Esophagus squamous epithelium (tissue), 5 donors: ENCODE measurements around the gene FES. TPM values are rescaled to one million over a fixed set of nuclear protein-coding genes. Genes with fewer than 3 reads are reported as not detected.

ENCODE experiments used
- DNase-seq: peaks from one replicate; lab custom pipeline; 2025; lab: John Stamatoyannopoulos, UW
- H3K27ac ChIP-seq, 4 donors: fragments of 200-600 bp; sonication (generic); one replicate each; pipeline ENCODE4 v1.5.1; 2016 to 2019; ENCODE audit warnings: mild to moderate bottlenecking in 1 of 4
- H3K27me3 ChIP-seq, 4 donors: fragments of 200-600 bp; sonication (generic); 1 replicate in 3 of 4; 2 replicates in 1 of 4; pipeline versions ENCODE4 v1.5.1 to v1.6.0; 2017 to 2021; ENCODE audit warnings: antibody characterized with exemption in 1 of 4
- H3K36me3 ChIP-seq, 3 donors: fragments of 200-600 bp; sonication (generic); one replicate each; pipeline ENCODE4 v1.5.1; 2016 to 2019
- H3K4me1 ChIP-seq, 3 donors: fragments of 200-600 bp; sonication (generic); one replicate each; pipeline ENCODE4 v1.5.1; 2017 to 2019
- H3K4me3 ChIP-seq, 4 donors: fragments of 200-600 bp; sonication (generic); 1 replicate in 3 of 4; 2 replicates in 1 of 4; pipeline ENCODE4 v1.5.1; 2016 to 2019; ENCODE audit warnings: mild to moderate bottlenecking in 2 of 4, moderate library complexity in 1 of 4
- H3K9me3 ChIP-seq, 3 donors: fragments of 200-600 bp; sonication (generic); one replicate each; pipeline ENCODE4 v1.5.1; 2016 to 2019
- POLR2A ChIP-seq, 4 donors: fragments of 450-650 bp; IDR thresholded peaks; one replicate each; pipeline ENCODE4 v1.6.1; 2017; ENCODE audit warnings: antibody characterized with exemption in 4 of 4, mild to moderate bottlenecking in 4 of 4, moderate library complexity in 3 of 4
- WGBS, 2 donors: methylation state at CpG; one replicate each; pipeline ENCODE4 v1.1.5; 2018; 5-methylcytosine and 5-hydroxymethylcytosine counted together
- intact Hi-C: fragments of 100-400 bp; cut with DNase I; formaldehyde crosslinking; loops from one replicate; pipeline ENCODE4 v1.15.0; 2022
- total RNA-seq, 4 donors: library from RNA; depleted of rRNA; stranded (reverse); fragments of >200 nt; gene quantifications; one replicate each; pipeline ENCODE4 v1.1.0, GENCODE V29; 2016
- TF ChIP-seq, protein P1 (sequence below), 6 experiments: fragments of 450-650 bp in 4 of 6; fragments of 200-600 bp in 2 of 6; sonication (generic) in 2 of 6; IDR thresholded peaks; one replicate each; pipeline ENCODE4 v1.5.1; 2016 to 2019; ENCODE audit warnings: antibody characterized with exemption in 6 of 6, mild to moderate bottlenecking in 4 of 6, moderate library complexity in 4 of 6
- donor health status: DM: yes; HTN: yes; CAD: no.

Gene FES
- total RNA-seq, 4 donors from 2014 or later: 1.8 to 13.4 (median 9.7) TPM

DNA sequence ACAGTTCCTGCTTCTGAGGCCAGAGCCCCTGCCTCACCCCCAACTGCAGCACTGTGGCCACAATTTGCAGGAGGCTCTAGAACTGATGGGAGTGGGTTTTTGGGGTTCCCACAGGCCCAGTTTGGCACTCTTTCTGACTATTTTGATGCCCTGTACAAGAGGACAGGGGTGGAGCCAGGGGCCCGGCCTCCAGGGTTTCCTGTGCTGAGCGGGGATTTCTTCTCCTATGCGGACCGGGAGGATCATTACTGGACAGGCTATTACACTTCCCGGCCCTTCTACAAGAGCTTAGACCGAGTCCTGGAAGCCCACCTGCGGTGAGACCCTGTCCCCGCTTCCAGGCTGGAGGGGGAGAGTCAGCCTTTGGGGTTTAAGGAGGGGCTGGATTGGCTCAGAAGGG lies 25.7 kb downstream of the FES start:
- H3K4me1 ChIP-seq: peaks cover 0 to 4% (median 0%) of the 10 kb centered on the region in 3 donors
- H3K9me3 ChIP-seq: no peaks in the 10 kb centered on the region
- intact Hi-C loops: no loop called here
- no peaks in the 10 kb centered on the region for H3K27me3 ChIP-seq
- WGBS, 2 donors: 90 to 93% methylated on average over 2 to 6 of the region's 8 CpGs
- DNase-seq: no peak
- no peak overlapping the region for H3K4me3 ChIP-seq
- TF ChIP-seq POLR2A (IDR thresholded peaks at IDR 0.05): no peak
- TF ChIP-seq, protein P1, sequence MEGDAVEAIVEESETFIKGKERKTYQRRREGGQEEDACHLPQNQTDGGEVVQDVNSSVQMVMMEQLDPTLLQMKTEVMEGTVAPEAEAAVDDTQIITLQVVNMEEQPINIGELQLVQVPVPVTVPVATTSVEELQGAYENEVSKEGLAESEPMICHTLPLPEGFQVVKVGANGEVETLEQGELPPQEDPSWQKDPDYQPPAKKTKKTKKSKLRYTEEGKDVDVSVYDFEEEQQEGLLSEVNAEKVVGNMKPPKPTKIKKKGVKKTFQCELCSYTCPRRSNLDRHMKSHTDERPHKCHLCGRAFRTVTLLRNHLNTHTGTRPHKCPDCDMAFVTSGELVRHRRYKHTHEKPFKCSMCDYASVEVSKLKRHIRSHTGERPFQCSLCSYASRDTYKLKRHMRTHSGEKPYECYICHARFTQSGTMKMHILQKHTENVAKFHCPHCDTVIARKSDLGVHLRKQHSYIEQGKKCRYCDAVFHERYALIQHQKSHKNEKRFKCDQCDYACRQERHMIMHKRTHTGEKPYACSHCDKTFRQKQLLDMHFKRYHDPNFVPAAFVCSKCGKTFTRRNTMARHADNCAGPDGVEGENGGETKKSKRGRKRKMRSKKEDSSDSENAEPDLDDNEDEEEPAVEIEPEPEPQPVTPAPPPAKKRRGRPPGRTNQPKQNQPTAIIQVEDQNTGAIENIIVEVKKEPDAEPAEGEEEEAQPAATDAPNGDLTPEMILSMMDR (IDR thresholded peaks at IDR 0.05): no peak
- H3K27ac ChIP-seq: no peak overlapping the region
- peaks cover 52 to 100% (median 68%) of the 10 kb centered on the region in 3 donors for H3K36me3 ChIP-seq

DNA sequence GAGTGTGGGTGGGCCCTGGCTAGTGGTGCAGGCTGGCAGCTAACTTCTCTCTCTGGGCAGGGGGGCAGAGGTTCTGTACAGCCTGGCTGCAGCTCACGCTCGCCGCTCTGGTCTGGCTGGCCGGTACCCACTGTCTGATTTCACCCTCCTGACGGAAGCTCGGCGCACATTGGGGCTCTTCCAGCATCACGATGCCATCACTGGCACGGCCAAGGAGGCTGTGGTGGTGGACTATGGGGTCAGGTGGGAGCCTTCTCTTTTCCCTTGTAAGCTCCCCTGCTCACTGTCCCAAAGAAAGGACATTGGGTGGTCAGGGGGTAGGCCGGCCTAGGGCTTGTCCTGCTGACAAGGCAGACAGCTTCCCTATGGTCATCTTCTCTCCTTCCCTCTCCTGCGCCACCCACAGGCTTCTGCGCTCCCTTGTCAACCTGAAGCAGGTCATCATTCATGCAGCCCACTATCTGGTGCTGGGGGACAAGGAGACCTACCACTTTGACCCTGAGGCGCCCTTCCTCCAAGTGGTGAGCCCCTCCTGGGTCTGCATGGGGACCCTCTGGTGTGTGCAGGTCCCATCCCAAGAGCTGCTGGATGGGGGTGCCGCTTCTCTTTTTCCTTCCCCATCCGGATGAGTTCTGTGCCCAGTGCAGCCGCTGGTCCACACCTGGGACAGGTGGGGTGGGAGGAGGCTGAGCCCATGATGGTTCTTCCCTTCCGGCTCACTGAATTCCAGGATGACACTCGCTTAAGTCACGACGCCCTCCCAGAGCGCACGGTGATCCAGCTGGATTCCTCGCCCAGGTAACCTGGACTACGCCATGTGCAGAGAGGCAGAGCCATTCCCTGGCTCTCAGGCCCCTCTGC lies 26.4 kb downstream of the FES start:
- Histone ChIP-seq H3K4me1 (no peaks in the 10 kb centered on the region), H3K27ac (no peak overlapping the region), H3K36me3 (peaks cover 49 to 100% (median 65%) of the 10 kb centered on the region in 3 donors), H3K27me3 (no peaks in the 10 kb centered on the region), H3K4me3 (no peak overlapping the region), H3K9me3 (no peaks in the 10 kb centered on the region)
- TF ChIP-seq, protein P1 (IDR thresholded peaks at IDR 0.05): no peak
- no peak for TF ChIP-seq POLR2A (IDR thresholded peaks at IDR 0.05)
- intact Hi-C loops: no loop called here
- no peak for DNase-seq
- WGBS, 2 donors: 93 to 96% methylated on average over 10 to 13 of the region's 24 CpGs

DNA sequence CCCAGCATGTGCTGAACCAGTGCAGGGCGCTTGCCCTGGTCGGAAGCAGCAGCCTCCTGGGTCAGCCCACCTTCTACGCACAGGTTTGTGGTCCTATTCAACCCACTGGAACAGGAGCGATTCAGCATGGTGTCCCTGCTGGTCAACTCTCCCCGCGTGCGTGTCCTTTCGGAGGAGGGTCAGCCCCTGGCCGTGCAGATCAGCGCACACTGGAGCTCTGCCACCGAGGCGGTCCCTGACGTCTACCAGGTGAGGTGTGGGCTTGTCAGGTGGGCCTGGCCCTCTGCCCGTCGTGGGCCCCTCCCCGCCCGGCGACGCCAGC lies 27.0 kb downstream of the FES start:
- H3K27me3 ChIP-seq: no peaks in the 10 kb centered on the region
- H3K27ac ChIP-seq: no peak overlapping the region
- no peak for TF ChIP-seq POLR2A (IDR thresholded peaks at IDR 0.05)
- TF ChIP-seq, protein P1 (IDR thresholded peaks at IDR 0.05): no peak
- peaks cover 44 to 100% (median 59%) of the 10 kb centered on the region in 3 donors for H3K36me3 ChIP-seq
- H3K9me3 ChIP-seq: no peaks in the 10 kb centered on the region
- intact Hi-C loops: no loop called here
- H3K4me1 ChIP-seq: no peaks in the 10 kb centered on the region
- no peak for DNase-seq
- no peak overlapping the region for H3K4me3 ChIP-seq
- 88% methylated on average over 6 of the region's 19 CpGs; no CpG with 5 or more reads in 1 of the 2 donors for WGBS, 2 donors

DNA sequence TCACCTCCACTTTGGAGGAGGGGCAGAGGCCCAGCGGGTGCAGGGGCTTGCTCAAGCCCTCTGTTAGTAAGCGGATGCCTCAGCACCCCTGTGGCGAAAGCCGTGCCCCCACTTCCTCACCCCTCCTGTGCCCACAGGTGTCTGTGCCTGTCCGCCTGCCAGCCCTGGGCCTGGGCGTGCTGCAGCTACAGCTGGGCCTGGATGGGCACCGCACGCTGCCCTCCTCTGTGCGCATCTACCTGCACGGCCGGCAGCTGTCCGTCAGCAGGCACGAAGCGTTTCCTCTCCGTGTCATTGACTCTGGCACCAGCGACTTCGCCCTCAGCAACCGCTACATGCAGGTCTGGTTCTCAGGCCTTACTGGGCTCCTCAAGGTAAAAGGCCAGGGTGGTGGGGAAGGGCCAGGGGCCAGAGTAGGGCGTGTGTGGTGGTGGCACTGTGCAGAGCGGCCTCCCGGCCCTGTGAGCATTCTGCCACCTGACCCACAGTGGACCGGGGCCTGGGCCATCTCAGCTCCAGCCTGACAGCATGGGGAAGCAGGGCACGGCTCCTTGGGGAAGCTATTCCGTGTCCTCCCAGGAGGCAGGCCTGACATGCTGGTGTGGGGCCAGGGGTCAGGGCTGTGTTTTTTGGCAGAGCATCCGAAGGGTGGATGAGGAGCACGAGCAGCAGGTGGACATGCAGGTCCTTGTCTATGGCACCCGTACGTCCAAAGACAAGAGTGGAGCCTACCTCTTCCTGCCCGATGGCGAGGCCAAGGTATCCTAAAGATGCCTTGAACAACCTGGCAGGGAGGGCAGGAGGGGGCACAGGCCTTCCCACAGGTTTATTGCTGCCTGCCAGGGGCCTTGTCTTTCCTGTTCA lies 27.8 kb downstream of the FES start:
- no peaks in the 10 kb centered on the region for H3K4me1 ChIP-seq
- intact Hi-C loops: no loop called here
- DNase-seq: no peak
- no peak overlapping the region for H3K27ac ChIP-seq
- no peaks in the 10 kb centered on the region for H3K9me3 ChIP-seq
- no peaks in the 10 kb centered on the region for H3K27me3 ChIP-seq
- peaks cover 45 to 100% (median 50%) of the 10 kb centered on the region in 3 donors for H3K36me3 ChIP-seq
- TF ChIP-seq, protein P1 (IDR thresholded peaks at IDR 0.05): no peak
- TF ChIP-seq POLR2A (IDR thresholded peaks at IDR 0.05): no peak
- H3K4me3 ChIP-seq: no peak overlapping the region
- 86 to 95% methylated on average over 12 to 23 of the region's 30 CpGs for WGBS, 2 donors

DNA sequence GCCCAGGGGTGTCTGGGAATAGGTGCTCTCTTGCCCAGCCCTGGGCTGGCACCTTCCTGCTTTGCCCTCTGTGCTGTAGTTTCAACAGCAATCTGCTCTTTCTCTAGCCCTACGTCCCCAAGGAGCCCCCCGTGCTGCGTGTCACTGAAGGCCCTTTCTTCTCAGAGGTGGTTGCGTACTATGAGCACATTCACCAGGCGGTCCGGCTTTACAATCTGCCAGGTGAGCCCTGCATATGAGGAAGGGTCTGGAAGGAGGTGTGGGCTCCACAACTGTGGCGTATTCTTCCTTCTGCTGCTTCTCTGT lies 28.4 kb downstream of the FES start:
- Histone ChIP-seq H3K36me3 (peaks cover 46 to 100% (median 50%) of the 10 kb centered on the region in 3 donors), H3K27ac (no peak overlapping the region), H3K4me1 (no peaks in the 10 kb centered on the region), H3K4me3 (no peak overlapping the region), H3K27me3 (no peaks in the 10 kb centered on the region), H3K9me3 (no peaks in the 10 kb centered on the region)
- 94 to 96% methylated on average over 5 to 7 of the region's 7 CpGs for WGBS, 2 donors
- intact Hi-C loops: no loop called here
- no peak for DNase-seq
- TF ChIP-seq, protein P1 (IDR thresholded peaks at IDR 0.05): no peak
- TF ChIP-seq POLR2A (IDR thresholded peaks at IDR 0.05): no peak
